Testis (tissue), 3 donors: ENCODE data around the gene NBDY. TPM values are rescaled to one million over a fixed set of nuclear protein-coding genes. Genes with fewer than 3 reads are reported as not detected.

Experiments used
- DNase-seq: peaks from one replicate; pipeline ENCODE4 v3.0.0-alpha.2; 2019
- H3K27ac ChIP-seq, 2 donors: fragments of 200-600 bp; sonication (generic); one replicate each; pipeline ENCODE4 v1.5.1; 2019
- H3K27me3 ChIP-seq: fragments of 200-600 bp; sonication (generic); one replicate; pipeline ENCODE4 v1.5.1; 2019
- H3K36me3 ChIP-seq: fragments of 200-600 bp; sonication (generic); one replicate; pipeline ENCODE4 v1.5.1; 2017; ENCODE audit warnings: low read depth; ENCODE audit errors: missing control alignments
- H3K4me1 ChIP-seq: fragments of 200-600 bp; sonication (generic); one replicate; pipeline ENCODE4 v1.5.1; 2019
- H3K4me3 ChIP-seq, 2 donors: fragments of 200-600 bp; sonication (generic); one replicate each; pipeline ENCODE4 v1.5.1; 2017 to 2019
- H3K9me3 ChIP-seq: fragments of 200-600 bp; sonication (generic); one replicate; pipeline ENCODE4 v1.5.1; 2017
- CTCF ChIP-seq, 3 experiments: fragments of 450-650 bp in 2 of 3; fragments of 200-600 bp in 1 of 3; sonication (generic) in 1 of 3; IDR thresholded peaks; one replicate each; pipeline ENCODE4 v1.5.1; 2016 to 2019; ENCODE audit warnings: antibody characterized with exemption in 3 of 3, mild to moderate bottlenecking in 2 of 3, moderate library complexity in 1 of 3
- POLR2A ChIP-seq: fragments of 450-650 bp; IDR thresholded peaks from one replicate; pipeline ENCODE4 v1.6.1; 2017; ENCODE audit warnings: antibody characterized with exemption, mild to moderate bottlenecking, moderate library complexity
- WGBS, 2 donors: methylation state at CpG; one replicate each; pipeline ENCODE4 v1.1.5; 2018; 5-methylcytosine and 5-hydroxymethylcytosine counted together
- intact Hi-C: fragments of 100-400 bp; cut with DNase I; formaldehyde crosslinking; loops from one replicate; pipeline ENCODE4 v1.15.1; 2023; ENCODE audit warnings: low total_unique reads
- polyA plus RNA-seq: library from polyadenylated mRNA; stranded (reverse); fragments of 350-450 nt; fragmentation: Illumina TruSeq; extraction: RNeasy Lipid Tissue Mini Kit (QIAGEN cat#74804); gene quantifications from one replicate; pipeline ENCODE4 v1.2.3, GENCODE V29; 2014; ENCODE audit warnings: low read depth, low replicate concordance; ENCODE audit not compliant: insufficient read depth
- total RNA-seq, 2 donors: library from RNA; depleted of rRNA; stranded (reverse); fragments of >200 nt; gene quantifications; one replicate each; pipeline ENCODE4 v1.2.3, GENCODE V29; 2016

NBDY gene
- total and polyA plus RNA-seq, 3 donors from 2014 or later: 26.1 to 33.1 (median 30.9) TPM

- WGBS, 2 donors: 0 to 2% methylated on average over 8 of the region's 8 CpGs
- H3K4me1 ChIP-seq: no peaks in the 10 kb centered on the region
- no peaks in the 10 kb centered on the region for H3K9me3 ChIP-seq
- no peaks in the 10 kb centered on the region for H3K36me3 ChIP-seq
- TF ChIP-seq POLR2A (no peak), CTCF (IDR thresholded peaks at IDR 0.05) (no peak)
- peak overlapping the region; percentile 68 to 84 for H3K27ac ChIP-seq
- intact Hi-C loops: no loop called here
- no peaks in the 10 kb centered on the region for H3K27me3 ChIP-seq
- peak; percentile 32 for DNase-seq
- H3K4me3 ChIP-seq: peak overlapping the region; percentile 54 to 66
These were observed 291 bp upstream of the NBDY start for GRCh38 chrX:56728752-56729151.

- Histone ChIP-seq H3K27me3 (no peaks in the 10 kb centered on the region), H3K4me3 (no peak overlapping the region), H3K27ac (no peak overlapping the region), H3K9me3 (no peaks in the 10 kb centered on the region), H3K4me1 (no peaks in the 10 kb centered on the region), H3K36me3 (no peaks in the 10 kb centered on the region)
- peak; percentile 79 for DNase-seq
- 48 to 58% methylated on average over 2 of the region's 2 CpGs for WGBS, 2 donors
- intact Hi-C loops: no loop called here
- TF ChIP-seq CTCF (IDR thresholded peaks at IDR 0.05) (peak in 2 of 3 experiments; percentile 11 to 57), POLR2A (no peak)
These were observed 4.5 kb downstream of the NBDY start for GRCh38 chrX:56733459-56734046.

- H3K4me3 ChIP-seq: no peak overlapping the region
- 95 to 100% methylated on average over 7 to 14 of the region's 14 CpGs for WGBS, 2 donors
- intact Hi-C loops: no loop called here
- no peaks in the 10 kb centered on the region for H3K27me3 ChIP-seq
- no peak overlapping the region for H3K27ac ChIP-seq
- no peaks in the 10 kb centered on the region for H3K4me1 ChIP-seq
- TF ChIP-seq POLR2A (no peak), CTCF (IDR thresholded peaks at IDR 0.05) (no peak)
- H3K9me3 ChIP-seq: no peaks in the 10 kb centered on the region
- H3K36me3 ChIP-seq: no peaks in the 10 kb centered on the region
- DNase-seq: no peak
These were observed 7.2 kb downstream of the NBDY start for GRCh38 chrX:56736219-56736618.

GRCh38 chrX:56738670-56739069, 9.6 kb downstream of the NBDY start:
- intact Hi-C loops: no loop called here
- 82 to 100% methylated on average over 1 of the region's 1 CpG for WGBS, 2 donors
- TF ChIP-seq CTCF (IDR thresholded peaks at IDR 0.05): no peak
- no peak for TF ChIP-seq POLR2A
- no peaks in the 10 kb centered on the region for H3K9me3 ChIP-seq
- no peak for DNase-seq
- H3K27me3 ChIP-seq: no peaks in the 10 kb centered on the region
- H3K27ac ChIP-seq: no peak overlapping the region
- no peaks in the 10 kb centered on the region for H3K4me1 ChIP-seq
- H3K4me3 ChIP-seq: no peak overlapping the region
- no peaks in the 10 kb centered on the region for H3K36me3 ChIP-seq

- no peak overlapping the region for H3K4me3 ChIP-seq
- no peaks in the 10 kb centered on the region for H3K4me1 ChIP-seq
- intact Hi-C loops: no loop called here
- no peaks in the 10 kb centered on the region for H3K9me3 ChIP-seq
- no peak overlapping the region for H3K27ac ChIP-seq
- WGBS, 2 donors: 87 to 89% methylated on average over 4 of the region's 4 CpGs
- no peak for DNase-seq
- H3K27me3 ChIP-seq: no peaks in the 10 kb centered on the region
- no peaks in the 10 kb centered on the region for H3K36me3 ChIP-seq
- TF ChIP-seq POLR2A (no peak), CTCF (IDR thresholded peaks at IDR 0.05) (no peak)
These were observed 16.0 kb downstream of the NBDY start for GRCh38 chrX:56744996-56745395.
